GM19023 (cell line): ENCODE measurements around the gene PPL.

Experiments used
- ATAC-seq: cut with Tn5 transposase; IDR thresholded peaks from one replicate; pipeline ENCODE4 v1.9.1; 2021; ENCODE audit warnings: mild to moderate bottlenecking, moderate library complexity; ENCODE audit not compliant: unreplicated experiment

The PPL gene

GRCh38 chr16:4891097-4891885 is 45.7 kb downstream of the PPL start:
- ATAC-seq, result no peak

GRCh38 chr16:4890686-4891085 is 46.3 kb downstream of the PPL start:
- no peak for ATAC-seq

- no peak for ATAC-seq
Measured at GRCh38 chr16:4890026-4890425, 46.9 kb downstream of the PPL start.

GRCh38 chr16:4888428-4889135 is 48.4 kb downstream of the PPL start:
- ATAC-seq, result no peak

- no peak for ATAC-seq
Measured at GRCh38 chr16:4886151-4886550, 50.8 kb downstream of the PPL start.

GRCh38 chr16:4884972-4885874 is 51.7 kb downstream of the PPL start:
- no peak for ATAC-seq

- no peak for ATAC-seq
Measured at GRCh38 chr16:4884209-4884608, 52.7 kb downstream of the PPL start.

GRCh38 chr16:4883501-4883900 is 53.4 kb downstream of the PPL start:
- ATAC-seq, result no peak

- no peak for ATAC-seq
Measured at GRCh38 chr16:4882633-4883285, 54.2 kb downstream of the PPL start.

- no peak for ATAC-seq
Measured at GRCh38 chr16:4882000-4882632, 54.8 kb downstream of the PPL start.

GRCh38 chr16:4880006-4880580 is 56.9 kb downstream of the PPL start:
- no peak for ATAC-seq

- no peak for ATAC-seq
Measured at GRCh38 chr16:4879049-4879448, 57.9 kb downstream of the PPL start.

- no peak for ATAC-seq
Measured at GRCh38 chr16:4877380-4877685, 59.6 kb downstream of the PPL start.

GRCh38 chr16:4876646-4877379 is 60.1 kb downstream of the PPL start:
- no peak for ATAC-seq

GRCh38 chr16:4874666-4875065 is 62.3 kb downstream of the PPL start:
- ATAC-seq, result no peak

GRCh38 chr16:4873091-4873490 is 63.9 kb downstream of the PPL start:
- ATAC-seq, result no peak

- no peak for ATAC-seq
Measured at GRCh38 chr16:4871071-4871470, 65.9 kb downstream of the PPL start.

GRCh38 chr16:4870138-4870671 is 66.7 kb downstream of the PPL start:
- ATAC-seq, result no peak

GRCh38 chr16:4869147-4869805 is 67.7 kb downstream of the PPL start:
- ATAC-seq, result no peak
